Skin epidermis (tissue), 12 donors: ENCODE measurements around the gene WNK2.

Experiments used
- H3K27ac ChIP-seq, 21 experiments: fragments of 200-600 bp; sonication (generic) in 11 of 21; one replicate each; pipeline ENCODE4 v1.5.0; 2020; ENCODE audit warnings: mild to moderate bottlenecking in 3 of 21, inconsistent platforms in 2 of 21, moderate library complexity in 2 of 21
- H3K4me3 ChIP-seq, 7 experiments: fragments of 200-600 bp; sonication (generic) in 2 of 7; one replicate each; pipeline ENCODE4 v1.5.0; 2020; ENCODE audit warnings: inconsistent platforms in 2 of 7, mild to moderate bottlenecking in 2 of 7, moderate library complexity in 1 of 7

Gene WNK2

GRCh38 chr9:93159601-93160471, 24.1 kb upstream of the WNK2 start:
- H3K4me3 ChIP-seq = no peak overlapping the region
- H3K27ac ChIP-seq = no peak overlapping the region

DNA sequence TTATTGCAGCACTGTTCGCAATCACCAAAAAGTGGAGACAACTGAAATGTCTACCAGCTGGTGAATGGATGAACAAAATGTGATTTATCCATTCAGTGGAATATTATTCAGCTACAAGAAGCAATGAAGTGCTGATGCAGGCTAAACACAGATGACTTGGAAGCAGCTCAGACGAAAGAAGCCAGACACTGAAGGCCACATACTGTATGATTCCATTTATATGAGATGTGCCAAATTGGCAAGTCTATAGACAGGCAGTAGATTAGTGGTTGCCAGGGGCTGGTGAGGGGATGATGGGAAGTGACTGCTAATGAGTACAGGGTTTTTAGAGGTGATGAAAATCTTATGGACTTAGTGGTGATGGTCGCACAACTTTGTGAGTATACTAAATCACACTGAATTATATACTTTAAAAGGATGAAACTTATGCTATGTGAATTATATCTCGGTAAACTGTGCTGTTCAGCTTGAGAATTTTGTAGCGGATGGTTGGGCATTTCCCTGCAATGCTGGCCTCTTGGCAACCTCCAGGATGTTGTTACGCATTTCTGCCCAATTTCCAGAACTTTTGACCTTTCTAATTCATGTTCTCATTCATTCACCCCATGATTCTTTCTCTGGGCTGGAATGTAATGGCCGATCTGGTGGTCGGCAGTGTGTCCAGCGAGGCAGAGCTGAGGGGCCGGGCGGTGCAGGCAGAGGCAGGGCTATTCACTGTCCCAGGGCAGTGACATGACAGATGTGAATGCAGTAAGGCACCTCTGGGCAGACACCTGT, 22.0 kb upstream of the WNK2 start:
- H3K4me3 ChIP-seq = no peak overlapping the region
- H3K27ac ChIP-seq = no peak overlapping the region

GRCh38 chr9:93164085-93164484, 19.9 kb upstream of the WNK2 start:
- Histone ChIP-seq H3K4me3 (no peak overlapping the region), H3K27ac (no peak overlapping the region)

DNA sequence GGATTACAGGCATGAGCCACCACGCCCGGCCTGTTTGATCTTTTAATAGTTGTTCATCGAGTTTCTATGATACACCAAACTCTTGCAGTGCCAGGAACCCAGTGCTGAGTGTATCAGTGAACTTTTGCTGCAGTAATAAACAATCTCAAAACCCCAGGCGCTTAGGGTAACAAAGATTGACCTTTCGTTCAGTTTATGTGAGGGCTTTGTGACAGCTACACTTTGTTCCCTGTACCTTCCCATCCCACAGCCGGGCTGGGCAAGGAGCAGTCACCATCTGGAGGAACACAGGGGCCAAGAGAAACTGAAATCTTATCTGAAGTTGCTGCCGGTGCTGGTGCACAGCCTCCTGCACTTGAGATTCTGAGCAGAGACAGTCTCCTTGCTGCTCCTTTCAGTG, 17.2 kb upstream of the WNK2 start:
- Histone ChIP-seq H3K27ac (no peak overlapping the region), H3K4me3 (no peak overlapping the region)

- no peak overlapping the region for H3K27ac ChIP-seq
- no peak overlapping the region for H3K4me3 ChIP-seq
These were observed 16.8 kb upstream of the WNK2 start for GRCh38 chr9:93167185-93167584.

- H3K27ac ChIP-seq = no peak overlapping the region
- H3K4me3 ChIP-seq = no peak overlapping the region
These were observed 16.1 kb upstream of the WNK2 start for GRCh38 chr9:93167838-93168237.

- no peak overlapping the region for H3K27ac ChIP-seq
These were observed 15.4 kb upstream of the WNK2 start for GRCh38 chr9:93168581-93168980.

DNA sequence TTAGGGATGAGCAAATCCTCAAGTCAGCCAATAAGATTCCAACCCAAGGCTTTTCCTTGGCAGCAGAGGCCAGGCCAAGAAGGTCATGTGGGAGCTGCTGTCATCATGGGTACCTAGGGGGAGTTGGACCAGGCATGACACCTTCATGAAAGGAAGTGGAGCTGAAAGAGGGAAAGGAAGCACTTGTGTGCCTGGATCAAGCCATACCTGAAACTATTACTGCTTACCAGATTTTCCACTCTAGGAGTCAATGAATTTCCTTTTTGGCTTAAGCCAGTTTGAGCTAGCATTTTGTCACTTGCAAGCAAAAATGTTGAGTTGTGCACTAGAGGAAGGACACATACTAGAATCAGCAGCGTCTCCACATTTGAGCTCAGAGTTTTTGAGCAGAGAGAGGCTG, 14.5 kb upstream of the WNK2 start:
- H3K27ac ChIP-seq = no peak overlapping the region
- H3K4me3 ChIP-seq = no peak overlapping the region

More at GRCh38 chr9:93168581-93168980, 15.4 kb upstream of the WNK2 start:
- no peak overlapping the region for H3K4me3 ChIP-seq

- H3K27ac ChIP-seq = no peak overlapping the region
These were observed 13.4 kb upstream of the WNK2 start for GRCh38 chr9:93170571-93170970.

DNA sequence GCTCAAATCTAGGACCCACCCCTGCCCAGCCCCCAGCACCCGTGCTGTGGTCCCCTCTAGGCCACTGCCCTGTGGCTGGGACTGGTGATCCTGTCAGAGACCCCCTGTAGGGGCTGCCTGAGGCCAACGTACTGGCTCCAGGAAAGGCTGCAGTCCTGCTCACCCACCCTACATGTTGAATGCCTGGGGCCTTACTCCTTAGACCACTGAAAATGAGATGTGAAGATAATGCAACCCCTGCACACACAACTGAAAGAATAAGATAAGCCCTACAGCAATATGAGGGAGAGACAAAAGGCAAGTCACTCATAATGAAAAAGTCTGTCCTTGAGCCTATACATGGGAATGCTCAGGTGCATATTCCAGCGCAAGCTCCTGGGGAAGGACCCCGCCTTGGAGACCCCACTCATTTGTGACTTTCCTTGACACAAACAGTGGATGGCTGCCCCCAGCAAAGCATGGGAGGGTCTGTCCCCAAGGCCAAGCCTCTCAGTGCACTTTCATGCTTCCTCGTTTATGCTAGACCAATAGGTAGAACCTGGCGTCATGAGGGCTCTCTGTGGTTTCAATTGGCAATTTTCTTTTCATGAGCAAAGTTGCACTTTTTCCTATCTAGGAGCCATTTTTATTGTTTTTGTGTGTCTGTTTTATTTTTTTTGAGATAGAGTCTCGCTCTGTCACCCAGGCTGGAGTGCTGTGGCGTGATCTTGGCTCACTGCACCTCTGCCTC, 12.5 kb upstream of the WNK2 start:
- H3K4me3 ChIP-seq = no peak overlapping the region
- no peak overlapping the region for H3K27ac ChIP-seq

More at GRCh38 chr9:93170571-93170970, 13.4 kb upstream of the WNK2 start:
- H3K4me3 ChIP-seq = no peak overlapping the region

- Histone ChIP-seq H3K4me3 (no peak overlapping the region), H3K27ac (no peak overlapping the region)
These were observed 11.1 kb upstream of the WNK2 start for GRCh38 chr9:93172666-93173364.

- no peak overlapping the region for H3K27ac ChIP-seq
These were observed 10.4 kb upstream of the WNK2 start for GRCh38 chr9:93173365-93174051.

GRCh38 chr9:93174976-93175375, 9.0 kb upstream of the WNK2 start:
- Histone ChIP-seq H3K4me3 (no peak overlapping the region), H3K27ac (no peak overlapping the region)

More at GRCh38 chr9:93173365-93174051, 10.4 kb upstream of the WNK2 start:
- no peak overlapping the region for H3K4me3 ChIP-seq

DNA sequence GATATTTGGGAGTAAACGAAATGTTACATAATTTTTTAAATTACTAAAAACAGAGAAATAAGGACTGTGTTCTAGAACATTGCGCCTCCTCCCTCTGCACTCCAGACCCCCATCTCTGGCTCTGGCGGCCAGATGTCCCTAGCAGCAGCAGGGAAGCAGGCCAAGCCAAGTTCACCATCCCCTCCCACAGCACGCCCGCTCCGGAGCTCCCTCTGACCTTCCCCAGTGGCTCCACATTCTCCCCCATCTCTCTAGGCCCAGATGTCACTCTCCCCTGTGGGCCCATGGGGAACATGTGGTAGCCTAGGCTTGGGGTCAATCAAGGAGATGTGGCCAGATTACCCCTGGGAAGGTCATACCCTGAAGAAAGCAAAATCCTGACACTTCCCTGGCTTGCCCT, 6.3 kb upstream of the WNK2 start:
- Histone ChIP-seq H3K27ac (no peak overlapping the region), H3K4me3 (no peak overlapping the region)

GRCh38 chr9:93178851-93179786, 4.8 kb upstream of the WNK2 start:
- no peak overlapping the region for H3K4me3 ChIP-seq
- H3K27ac ChIP-seq = no peak overlapping the region

DNA sequence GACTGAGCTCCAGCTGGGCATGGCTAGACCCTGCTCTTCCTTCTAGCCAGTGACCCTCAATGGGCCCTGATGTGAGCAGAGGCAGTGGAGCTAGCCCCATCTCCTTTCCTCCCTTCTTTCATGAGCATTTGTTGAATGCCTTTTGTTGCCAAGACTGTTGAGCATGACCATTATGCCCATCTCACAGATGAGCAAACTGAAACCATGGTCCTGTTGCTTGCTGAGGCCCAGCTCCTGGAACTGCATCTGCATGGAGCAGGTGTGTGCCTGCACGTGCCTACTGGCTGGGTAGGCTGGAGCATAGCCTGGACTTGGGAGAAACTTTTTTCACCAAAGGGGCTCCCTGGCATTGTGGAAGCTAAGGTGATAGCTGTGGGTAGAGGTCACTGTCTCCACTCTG, 3.0 kb upstream of the WNK2 start:
- Histone ChIP-seq H3K27ac (no peak overlapping the region), H3K4me3 (no peak overlapping the region)

- Histone ChIP-seq H3K27ac (no peak overlapping the region), H3K4me3 (no peak overlapping the region)
These were observed 2.1 kb upstream of the WNK2 start for GRCh38 chr9:93181672-93182435.
